ENCODE measurements around the gene EZH2. TPM values are rescaled to one million over a fixed set of nuclear protein-coding genes. Genes with fewer than 3 reads are reported as not detected.

EZH2 gene
- total and polyA plus RNA-seq, 12 donors, result 0.53 to 4.6 (median 1.4) TPM

DNA sequence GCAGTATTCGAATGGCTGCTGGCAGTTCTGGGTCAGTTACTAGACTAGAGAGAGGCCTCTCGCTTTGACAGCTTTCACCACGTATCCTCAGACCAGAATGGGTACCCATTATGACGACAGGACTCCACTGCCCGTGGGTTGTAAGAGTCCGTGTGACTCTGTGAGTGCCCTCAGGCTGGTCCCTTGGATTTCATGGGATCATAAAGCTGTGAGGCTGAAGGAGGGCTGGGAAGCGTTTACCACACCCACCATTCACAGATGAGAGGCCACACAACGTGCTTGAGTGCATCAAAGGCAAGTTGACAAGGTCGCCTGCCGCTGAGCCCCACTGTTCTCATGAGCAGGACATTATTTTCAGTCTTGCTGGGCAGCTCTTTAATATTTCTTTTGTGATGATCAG, 87.2 kb downstream of the EZH2 start:
- TF ChIP-seq, protein P1, sequence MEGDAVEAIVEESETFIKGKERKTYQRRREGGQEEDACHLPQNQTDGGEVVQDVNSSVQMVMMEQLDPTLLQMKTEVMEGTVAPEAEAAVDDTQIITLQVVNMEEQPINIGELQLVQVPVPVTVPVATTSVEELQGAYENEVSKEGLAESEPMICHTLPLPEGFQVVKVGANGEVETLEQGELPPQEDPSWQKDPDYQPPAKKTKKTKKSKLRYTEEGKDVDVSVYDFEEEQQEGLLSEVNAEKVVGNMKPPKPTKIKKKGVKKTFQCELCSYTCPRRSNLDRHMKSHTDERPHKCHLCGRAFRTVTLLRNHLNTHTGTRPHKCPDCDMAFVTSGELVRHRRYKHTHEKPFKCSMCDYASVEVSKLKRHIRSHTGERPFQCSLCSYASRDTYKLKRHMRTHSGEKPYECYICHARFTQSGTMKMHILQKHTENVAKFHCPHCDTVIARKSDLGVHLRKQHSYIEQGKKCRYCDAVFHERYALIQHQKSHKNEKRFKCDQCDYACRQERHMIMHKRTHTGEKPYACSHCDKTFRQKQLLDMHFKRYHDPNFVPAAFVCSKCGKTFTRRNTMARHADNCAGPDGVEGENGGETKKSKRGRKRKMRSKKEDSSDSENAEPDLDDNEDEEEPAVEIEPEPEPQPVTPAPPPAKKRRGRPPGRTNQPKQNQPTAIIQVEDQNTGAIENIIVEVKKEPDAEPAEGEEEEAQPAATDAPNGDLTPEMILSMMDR (IDR thresholded peaks at IDR 0.05), result no peak
- DNase-seq (no peak), ATAC-seq (no peak)
- Histone ChIP-seq H3K4me1 (no peaks in the 10 kb centered on the region), H3K4me3 (no peak overlapping the region), H3K36me3 (peaks cover 4 to 100% (median 83%) of the 10 kb centered on the region in 9 donors), H3K27ac (no peak overlapping the region), H3K9me3 (peaks cover 0 to 9% (median 0%) of the 10 kb centered on the region in 11 donors), H3K27me3 (no peaks in the 10 kb centered on the region)
- intact Hi-C loops (cut with DNase I), result no loop called here
- 67 to 82% methylated on average over 10 of the region's 10 CpGs for whole genome bisulfite sequencing, 2 donors

GRCh38 chr7:148794476-148794875, 89.6 kb downstream of the EZH2 start:
- WGBS, 2 donors, result 97 to 98% methylated on average over 3 of the region's 3 CpGs
- intact Hi-C loops (cut with DNase I), result no loop called here
- TF ChIP-seq, protein P1 (IDR thresholded peaks at IDR 0.05), result no peak

GRCh38 chr7:148793590-148793989, 90.5 kb downstream of the EZH2 start:
- TF ChIP-seq, protein P1 (IDR thresholded peaks at IDR 0.05), result no peak
- Histone ChIP-seq H3K36me3 (peaks cover 4 to 100% (median 78%) of the 10 kb centered on the region in 9 donors), H3K4me1 (no peaks in the 10 kb centered on the region), H3K4me3 (no peak overlapping the region), H3K27ac (no peak overlapping the region), H3K9me3 (peaks cover 0 to 9% (median 0%) of the 10 kb centered on the region in 11 donors), H3K27me3 (no peaks in the 10 kb centered on the region)
- no peak for DNase-seq
- ATAC-seq, result no peak
- 100% methylated on average over 1 of the region's 1 CpG for WGBS, 2 donors
- intact Hi-C loops (cut with DNase I), result no loop called here

More at GRCh38 chr7:148794476-148794875, 89.6 kb downstream of the EZH2 start:
- DNase-seq (no peak), ATAC-seq (no peak)
- Histone ChIP-seq H3K4me3 (no peak overlapping the region), H3K27ac (no peak overlapping the region), H3K4me1 (no peaks in the 10 kb centered on the region), H3K36me3 (peaks cover 0 to 100% (median 79%) of the 10 kb centered on the region in 9 donors), H3K9me3 (peaks cover 0 to 9% (median 0%) of the 10 kb centered on the region in 11 donors), H3K27me3 (no peaks in the 10 kb centered on the region)

DNA sequence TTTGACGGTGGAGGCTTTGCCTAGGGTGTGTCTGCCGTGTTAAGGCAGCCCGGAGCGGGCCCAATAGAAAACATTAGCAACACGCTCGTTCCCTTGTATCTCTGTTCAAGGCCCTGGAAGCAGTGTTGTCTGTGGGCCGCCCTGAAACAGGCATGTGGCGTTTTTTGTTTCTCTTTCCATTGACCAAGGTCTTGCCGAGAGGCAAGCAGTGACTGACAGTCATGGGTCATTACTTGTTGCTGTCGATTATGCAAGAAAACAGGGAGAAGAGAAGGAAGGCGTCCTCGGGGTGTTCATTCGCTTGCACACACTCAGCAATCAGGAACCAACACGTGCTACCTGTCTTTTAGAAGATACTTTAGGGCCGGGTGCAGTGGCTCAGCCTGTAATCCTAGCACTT, 92.5 kb downstream of the EZH2 start:
- intact Hi-C loops (cut with DNase I), result no loop called here
- TF ChIP-seq, protein P1 (IDR thresholded peaks at IDR 0.05), result no peak
- no peak overlapping the region for H3K4me3 ChIP-seq
- no peaks in the 10 kb centered on the region for H3K27me3 ChIP-seq
- no peak for ATAC-seq
- no peak for DNase-seq
- WGBS, 2 donors, result 90 to 93% methylated on average over 15 of the region's 15 CpGs
- H3K4me1 ChIP-seq, result peaks cover 0 to 6% (median 0%) of the 10 kb centered on the region in 9 donors
- peaks cover 4 to 100% (median 87%) of the 10 kb centered on the region in 9 donors for H3K36me3 ChIP-seq
- H3K9me3 ChIP-seq, result peaks cover 0 to 9% (median 0%) of the 10 kb centered on the region in 11 donors
- no peak overlapping the region for H3K27ac ChIP-seq
